K562 (cell line): ENCODE data around the gene MYO5C. TPM values are rescaled to one million over a fixed set of nuclear protein-coding genes. Genes with fewer than 3 reads are reported as not detected.

Experiments
- KLF13 ChIP-seq: fragments of 450-650 bp; IDR thresholded peaks from 2 replicates; pipeline ENCODE4 v1.6.1; 2016; ENCODE audit warnings: missing genetic modification characterization, low read depth, mild to moderate bottlenecking, missing compliant biosample characterization, moderate library complexity, borderline replicate concordance
- SP2 ChIP-seq: IDR thresholded peaks from 2 replicates; pipeline ENCODE4 v1.6.1; 2011; ENCODE audit warnings: mild to moderate bottlenecking, low read depth, low read length, moderate library complexity; ENCODE audit not compliant: poor library complexity, severe bottlenecking; ENCODE audit errors: extremely low read depth
- ZNF12 ChIP-seq: sonication (generic); formaldehyde crosslinking; IDR thresholded peaks from 2 replicates; pipeline ENCODE4 v1.4.0; 2020; ENCODE audit warnings: mild to moderate bottlenecking, missing genetic modification reagents
- ZNF143 ChIP-seq: sonication (generic); formaldehyde crosslinking; IDR thresholded peaks from 2 replicates; pipeline ENCODE4 v1.9.0; 2022; ENCODE audit warnings: mild to moderate bottlenecking, missing genetic modification reagents
- ZNF3 ChIP-seq: fragments of 250-450 bp; sonication (Bioruptor Pico); IDR thresholded peaks from 2 replicates; pipeline ENCODE4 v1.5.0; 2021; ENCODE audit warnings: mild to moderate bottlenecking, moderate library complexity
- ZNF384 ChIP-seq: IDR thresholded peaks from 2 replicates; pipeline ENCODE4 v1.6.1; 2012; ENCODE audit warnings: low read depth, low read length, improper control_type of control experiment
- polyA plus RNA-seq, 8 experiments: library from polyadenylated mRNA; depleted of rRNA in 4 of 8; stranded (reverse) in 5 of 8; unstranded in 3 of 8; fragments of >200 nt; fragmentation: Nextera tagmentation in 2 of 8; fragmentation: Illumina TruSeq in 1 of 8; extraction: Ambion mirVana in 2 of 8; extraction: Trizol in 1 of 8; gene quantifications; 2 replicates each; pipeline versions ENCODE4 v1.2.1 to v1.2.3, GENCODE V29; 2011 to 2014; ENCODE audit warnings: inconsistent platforms in 1 of 8, missing spikeins in 1 of 8
- total RNA-seq, 7 experiments: library from RNA; depleted of rRNA in 6 of 7; stranded (reverse); fragments of >200 nt in 6 of 7; fragmentation: Illumina TruSeq in 2 of 7; extraction: Trizol in 2 of 7; gene quantifications; 2 replicates each; pipeline versions ENCODE4 v1.2.1 to v1.2.3, GENCODE V29; 2011 to 2021; ENCODE audit warnings: low replicate concordance in 1 of 7
- TF ChIP-seq, protein P1 (sequence below), 2 experiments: fragments of 450-650 bp; formaldehyde crosslinking in 1 of 2; IDR thresholded peaks; 2 replicates each; pipeline versions ENCODE4 v1.4.0 to v1.6.1; 2014 to 2020; ENCODE audit warnings: mild to moderate bottlenecking in 2 of 2, borderline replicate concordance in 1 of 2, low read depth in 1 of 2

The MYO5C gene
- total and polyA plus RNA-seq, 9 of the 15 experiments (the other 6 are each of a cell fraction or from before 2014, with no cell fraction given), result 0.01 to 0.24 TPM; not detected in 7

- TF ChIP-seq, protein P1, sequence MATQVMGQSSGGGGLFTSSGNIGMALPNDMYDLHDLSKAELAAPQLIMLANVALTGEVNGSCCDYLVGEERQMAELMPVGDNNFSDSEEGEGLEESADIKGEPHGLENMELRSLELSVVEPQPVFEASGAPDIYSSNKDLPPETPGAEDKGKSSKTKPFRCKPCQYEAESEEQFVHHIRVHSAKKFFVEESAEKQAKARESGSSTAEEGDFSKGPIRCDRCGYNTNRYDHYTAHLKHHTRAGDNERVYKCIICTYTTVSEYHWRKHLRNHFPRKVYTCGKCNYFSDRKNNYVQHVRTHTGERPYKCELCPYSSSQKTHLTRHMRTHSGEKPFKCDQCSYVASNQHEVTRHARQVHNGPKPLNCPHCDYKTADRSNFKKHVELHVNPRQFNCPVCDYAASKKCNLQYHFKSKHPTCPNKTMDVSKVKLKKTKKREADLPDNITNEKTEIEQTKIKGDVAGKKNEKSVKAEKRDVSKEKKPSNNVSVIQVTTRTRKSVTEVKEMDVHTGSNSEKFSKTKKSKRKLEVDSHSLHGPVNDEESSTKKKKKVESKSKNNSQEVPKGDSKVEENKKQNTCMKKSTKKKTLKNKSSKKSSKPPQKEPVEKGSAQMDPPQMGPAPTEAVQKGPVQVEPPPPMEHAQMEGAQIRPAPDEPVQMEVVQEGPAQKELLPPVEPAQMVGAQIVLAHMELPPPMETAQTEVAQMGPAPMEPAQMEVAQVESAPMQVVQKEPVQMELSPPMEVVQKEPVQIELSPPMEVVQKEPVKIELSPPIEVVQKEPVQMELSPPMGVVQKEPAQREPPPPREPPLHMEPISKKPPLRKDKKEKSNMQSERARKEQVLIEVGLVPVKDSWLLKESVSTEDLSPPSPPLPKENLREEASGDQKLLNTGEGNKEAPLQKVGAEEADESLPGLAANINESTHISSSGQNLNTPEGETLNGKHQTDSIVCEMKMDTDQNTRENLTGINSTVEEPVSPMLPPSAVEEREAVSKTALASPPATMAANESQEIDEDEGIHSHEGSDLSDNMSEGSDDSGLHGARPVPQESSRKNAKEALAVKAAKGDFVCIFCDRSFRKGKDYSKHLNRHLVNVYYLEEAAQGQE (IDR thresholded peaks at IDR 0.05; ENCODE audit: borderline replicate concordance), result no peak
- TF ChIP-seq, protein P1 (CRISPR knock-in tag; IDR thresholded peaks at IDR 0.05; ENCODE audit: low read depth), result no peak
- TF ChIP-seq ZNF3 (CRISPR knock-in tag), result no peak
- no peak for TF ChIP-seq ZNF12
- TF ChIP-seq ZNF143 (CRISPR knock-in tag), result no peak
- no peak for TF ChIP-seq KLF13
- no peak for TF ChIP-seq ZNF384
- no peak for TF ChIP-seq SP2
These were observed 10.7 kb upstream of the MYO5C start (continued) for GRCh38 chr15:52306270-52306669.
